Adrenal gland (tissue), 5 donors: ENCODE results near the gene SULT1A2.

Experiments used
- POLR2A ChIP-seq, 2 donors: fragments of 450-650 bp; IDR thresholded peaks; one replicate each; pipeline ENCODE4 v1.6.1; 2017; ENCODE audit warnings: antibody characterized with exemption in 2 of 2, mild to moderate bottlenecking in 2 of 2, moderate library complexity in 1 of 2
- TF ChIP-seq, protein P1 (sequence below), 6 experiments: fragments of 450-650 bp in 4 of 6; fragments of 200-600 bp in 2 of 6; sonication (generic) in 1 of 6; IDR thresholded peaks; 1 replicate in 5 of 6; 2 replicates in 1 of 6; pipeline versions ENCODE4 v1.5.1 to v1.8.0; 2016 to 2021; ENCODE audit warnings: antibody characterized with exemption in 6 of 6, mild to moderate bottlenecking in 2 of 6, moderate library complexity in 1 of 6
- donor health status: DM: no; HTN: no; CAD: no.

DNA sequence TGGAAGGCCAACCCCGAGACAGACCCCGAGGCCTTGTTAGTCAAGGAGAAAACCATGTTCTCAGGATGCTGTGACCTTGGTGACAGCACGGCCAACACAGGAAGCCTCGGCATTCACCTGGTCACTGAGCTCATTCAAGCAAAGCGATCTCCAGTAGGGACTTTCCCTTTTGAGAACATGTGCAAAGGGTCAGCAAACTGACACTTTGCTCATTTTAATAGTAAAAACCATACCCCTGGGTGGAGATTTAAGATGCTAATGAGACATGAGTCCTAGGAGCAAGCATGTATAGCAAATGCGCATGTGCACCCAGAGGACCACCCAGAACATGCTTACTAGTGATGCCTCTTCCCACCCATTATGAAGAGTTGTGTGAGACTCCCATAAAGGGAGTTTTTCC, 5.7 kb upstream of the SULT1A2 start:
- TF ChIP-seq, protein P1, sequence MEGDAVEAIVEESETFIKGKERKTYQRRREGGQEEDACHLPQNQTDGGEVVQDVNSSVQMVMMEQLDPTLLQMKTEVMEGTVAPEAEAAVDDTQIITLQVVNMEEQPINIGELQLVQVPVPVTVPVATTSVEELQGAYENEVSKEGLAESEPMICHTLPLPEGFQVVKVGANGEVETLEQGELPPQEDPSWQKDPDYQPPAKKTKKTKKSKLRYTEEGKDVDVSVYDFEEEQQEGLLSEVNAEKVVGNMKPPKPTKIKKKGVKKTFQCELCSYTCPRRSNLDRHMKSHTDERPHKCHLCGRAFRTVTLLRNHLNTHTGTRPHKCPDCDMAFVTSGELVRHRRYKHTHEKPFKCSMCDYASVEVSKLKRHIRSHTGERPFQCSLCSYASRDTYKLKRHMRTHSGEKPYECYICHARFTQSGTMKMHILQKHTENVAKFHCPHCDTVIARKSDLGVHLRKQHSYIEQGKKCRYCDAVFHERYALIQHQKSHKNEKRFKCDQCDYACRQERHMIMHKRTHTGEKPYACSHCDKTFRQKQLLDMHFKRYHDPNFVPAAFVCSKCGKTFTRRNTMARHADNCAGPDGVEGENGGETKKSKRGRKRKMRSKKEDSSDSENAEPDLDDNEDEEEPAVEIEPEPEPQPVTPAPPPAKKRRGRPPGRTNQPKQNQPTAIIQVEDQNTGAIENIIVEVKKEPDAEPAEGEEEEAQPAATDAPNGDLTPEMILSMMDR (IDR thresholded peaks at IDR 0.05) = no peak
- no peak for TF ChIP-seq POLR2A (IDR thresholded peaks at IDR 0.05)
